Thyroid gland (tissue), 4 donors: ENCODE measurements around the gene PLCG1.

Experiments
- POLR2A ChIP-seq, 2 donors: fragments of 450-650 bp; IDR thresholded peaks; one replicate each; pipeline ENCODE4 v1.6.1; 2017; ENCODE audit warnings: antibody characterized with exemption in 2 of 2, mild to moderate bottlenecking in 2 of 2, moderate library complexity in 1 of 2
- TF ChIP-seq, protein P1 (sequence below), 6 experiments: fragments of 200-600 bp in 3 of 6; fragments of 450-650 bp in 3 of 6; sonication (generic) in 3 of 6; IDR thresholded peaks; one replicate each; pipeline ENCODE4 v1.5.1; 2016 to 2019; ENCODE audit warnings: antibody characterized with exemption in 6 of 6, mild to moderate bottlenecking in 2 of 6, inconsistent platforms in 1 of 6, moderate library complexity in 1 of 6

DNA sequence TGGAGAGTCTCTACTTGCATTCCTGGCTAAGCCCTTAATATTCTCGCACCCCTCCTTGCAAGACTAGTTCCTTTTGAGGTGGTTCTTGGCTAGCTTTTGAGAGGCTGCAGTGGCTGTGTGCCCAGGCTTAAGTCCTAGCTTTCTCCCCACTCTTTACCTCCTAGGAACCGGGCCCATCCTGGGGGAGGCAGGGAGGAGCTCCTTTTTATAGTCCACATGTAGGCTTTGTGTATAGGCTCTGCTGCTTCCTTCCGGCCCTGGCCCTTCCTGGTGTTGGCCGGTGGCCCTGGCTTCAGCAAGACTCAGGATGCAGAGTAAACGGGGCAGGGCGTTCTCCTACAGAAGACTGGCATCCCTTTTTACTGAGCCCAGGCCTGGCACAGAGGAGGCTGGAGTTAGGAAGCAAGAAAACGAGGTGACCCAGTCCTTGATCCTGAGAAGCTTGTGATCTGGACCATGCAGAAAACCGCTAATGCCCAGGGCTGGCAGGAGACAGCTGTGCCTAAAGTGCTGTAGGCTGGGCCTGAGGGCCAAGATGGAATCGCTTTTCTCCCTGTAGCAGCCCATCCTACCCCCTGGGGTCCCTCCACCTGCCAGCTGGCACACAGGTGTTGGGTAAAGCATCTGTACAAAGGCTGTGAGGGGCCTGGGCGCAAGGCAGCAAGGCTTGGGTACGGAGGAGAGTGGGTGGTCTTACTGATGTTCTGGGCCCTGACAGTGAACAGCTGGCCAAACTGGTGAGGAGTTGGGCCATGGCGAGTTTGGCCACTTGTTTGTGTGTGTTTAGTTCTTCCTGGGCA is 8.7 kb downstream of the PLCG1 start:
- TF ChIP-seq POLR2A (IDR thresholded peaks at IDR 0.05) = no peak
- TF ChIP-seq, protein P1, sequence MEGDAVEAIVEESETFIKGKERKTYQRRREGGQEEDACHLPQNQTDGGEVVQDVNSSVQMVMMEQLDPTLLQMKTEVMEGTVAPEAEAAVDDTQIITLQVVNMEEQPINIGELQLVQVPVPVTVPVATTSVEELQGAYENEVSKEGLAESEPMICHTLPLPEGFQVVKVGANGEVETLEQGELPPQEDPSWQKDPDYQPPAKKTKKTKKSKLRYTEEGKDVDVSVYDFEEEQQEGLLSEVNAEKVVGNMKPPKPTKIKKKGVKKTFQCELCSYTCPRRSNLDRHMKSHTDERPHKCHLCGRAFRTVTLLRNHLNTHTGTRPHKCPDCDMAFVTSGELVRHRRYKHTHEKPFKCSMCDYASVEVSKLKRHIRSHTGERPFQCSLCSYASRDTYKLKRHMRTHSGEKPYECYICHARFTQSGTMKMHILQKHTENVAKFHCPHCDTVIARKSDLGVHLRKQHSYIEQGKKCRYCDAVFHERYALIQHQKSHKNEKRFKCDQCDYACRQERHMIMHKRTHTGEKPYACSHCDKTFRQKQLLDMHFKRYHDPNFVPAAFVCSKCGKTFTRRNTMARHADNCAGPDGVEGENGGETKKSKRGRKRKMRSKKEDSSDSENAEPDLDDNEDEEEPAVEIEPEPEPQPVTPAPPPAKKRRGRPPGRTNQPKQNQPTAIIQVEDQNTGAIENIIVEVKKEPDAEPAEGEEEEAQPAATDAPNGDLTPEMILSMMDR (IDR thresholded peaks at IDR 0.05) = no peak
